K562 (cell line): ENCODE measurements around the gene LRFN2. TPM values are rescaled to one million over a fixed set of nuclear protein-coding genes. Genes with fewer than 3 reads are reported as not detected.

ENCODE experiments used
- ATAC-seq: fragments of 200-7000 bp; cut with Tn5 transposase; 3 replicates; pipeline ENCODE4 v1.9.1; 2020; ENCODE audit warnings: moderate library complexity
- BruUV-seq: library from RNA; stranded (reverse); fragments of 400-500 nt; replicated peaks from 2 replicates; lab custom pipeline; 2021; lab: Mats Ljungman, UMichigan
- CTCF ChIA-PET: fragments of 300-600 bp; formaldehyde crosslinking; extraction: SDS; loops from one replicate; lab custom pipeline; 2021; ENCODE audit warnings: low intra/inter-chr PET ratio; lab: Yijun Ruan, JAX
- POLR2A ChIA-PET: fragments of 300-600, 350-650 bp; sonication (Branson Sonifier 250); formaldehyde crosslinking; extraction: SDS; loops from one replicate; lab custom pipeline; 2021; ENCODE audit warnings: antibody characterized with exemption, inconsistent platforms; lab: Yijun Ruan, JAX
- DNase-seq, 4 experiments: peaks; one replicate each; pipeline versions ENCODE4 v3.0.0 to v3.0.0-alpha.2; 2011 to 2018; ENCODE audit warnings: low spot score in 3 of 4, mixed read lengths in 3 of 4; ENCODE audit errors: extremely low read depth in 1 of 4
- FAIRE-seq: peaks from 2 replicates; lab custom pipeline; 2011; peaks lifted over from hg19 to GRCh38; lab: Jason Lieb, UNC
- H2AFZ ChIP-seq: 2 replicates; pipeline ENCODE4 v1.6.0; 2011; ENCODE audit warnings: low read depth, low read length, control low read depth, inconsistent platforms
- H3K27ac ChIP-seq: fragments of 200-600 bp; 3 replicates; pipeline ENCODE4 v1.8.0; 2011; ENCODE audit warnings: low read depth, mild to moderate bottlenecking, control low read depth, inconsistent platforms, low read length, moderate library complexity, mixed read lengths; ENCODE audit errors: extremely low read depth
- H3K27me3 ChIP-seq, 2 experiments: fragments of 300-600 bp in 1 of 2; 2 replicates in 1 of 2; 3 replicates in 1 of 2; pipeline versions ENCODE4 v1.6.0 to v1.8.0; 2011; ENCODE audit warnings: inconsistent platforms in 2 of 2, low read length in 2 of 2, mild to moderate bottlenecking in 1 of 2, mixed read lengths in 1 of 2, moderate library complexity in 1 of 2; ENCODE audit not compliant: control insufficient read depth in 2 of 2, insufficient read depth in 2 of 2
- H3K36me3 ChIP-seq: fragments of 300-600 bp; 3 replicates; pipeline ENCODE4 v1.8.0; 2011; ENCODE audit warnings: mild to moderate bottlenecking, low read length, inconsistent platforms; ENCODE audit not compliant: control insufficient read depth, insufficient read depth
- H3K4me1 ChIP-seq, 2 experiments: fragments of 200-600 bp in 1 of 2; replicated peaks in 1 of 2; 2 replicates in 1 of 2; 3 replicates in 1 of 2; pipeline versions ENCODE4 v1.5.1 to v1.8.0; 2011; ENCODE audit warnings: inconsistent platforms in 2 of 2, low read length in 2 of 2, mild to moderate bottlenecking in 1 of 2, mixed read lengths in 1 of 2, moderate library complexity in 1 of 2; ENCODE audit not compliant: control insufficient read depth in 2 of 2, insufficient read depth in 2 of 2
- H3K4me2 ChIP-seq: 2 replicates; pipeline ENCODE4 v1.6.1; 2011; ENCODE audit warnings: low read length, control low read depth, inconsistent platforms, mixed read lengths; ENCODE audit not compliant: insufficient read depth
- H3K4me3 ChIP-seq: fragments of 200-600 bp; sonication (generic), shearing (Covaris generic); 2 replicates; pipeline ENCODE4 v1.5.1; 2016; ENCODE audit warnings: control low read depth, inconsistent platforms
- H3K79me2 ChIP-seq: fragments of 200-600 bp; 3 replicates; pipeline ENCODE4 v1.8.0; 2011; ENCODE audit warnings: low read length, inconsistent platforms; ENCODE audit not compliant: control insufficient read depth, insufficient read depth
- H3K9ac ChIP-seq, 2 experiments: 2 replicates each; pipeline versions ENCODE4 v1.6.0 to v1.6.1; 2011; ENCODE audit warnings: low read depth in 2 of 2, low read length in 2 of 2, control low read depth in 1 of 2, inconsistent platforms in 1 of 2, mild to moderate bottlenecking in 1 of 2, mixed read lengths in 1 of 2; ENCODE audit not compliant: insufficient read depth in 1 of 2
- H3K9me1 ChIP-seq: one replicate; pipeline ENCODE4 v1.6.0; 2011; ENCODE audit warnings: inconsistent platforms, mild to moderate bottlenecking, low read length, moderate library complexity; ENCODE audit not compliant: control insufficient read depth, insufficient read depth
- H3K9me3 ChIP-seq: replicated peaks from 2 replicates; pipeline ENCODE4 v1.5.1; 2011; ENCODE audit warnings: low read depth, low read length, inconsistent platforms; ENCODE audit not compliant: control insufficient read depth, insufficient read depth
- H4K20me1 ChIP-seq: replicated peaks from 2 replicates; pipeline ENCODE4 v1.6.1; 2011; ENCODE audit warnings: low read length, inconsistent platforms, mixed read lengths; ENCODE audit not compliant: control insufficient read depth, insufficient read depth
- BCOR ChIP-seq: fragments of 450-650 bp; IDR thresholded peaks from 2 replicates; pipeline ENCODE4 v1.6.1; 2016
- HES1 ChIP-seq: fragments of 450-650 bp; IDR thresholded peaks from 2 replicates; pipeline ENCODE4 v1.6.1; 2016; ENCODE audit warnings: low read depth, mild to moderate bottlenecking, moderate library complexity
- KDM1A ChIP-seq, 2 experiments: fragments of 450-650 bp; IDR thresholded peaks; 2 replicates each; pipeline ENCODE4 v1.6.1; 2016; ENCODE audit warnings: mild to moderate bottlenecking in 2 of 2
- NELFE ChIP-seq: IDR thresholded peaks from 2 replicates; pipeline ENCODE4 v1.6.1; 2011; ENCODE audit warnings: mild to moderate bottlenecking; ENCODE audit not compliant: insufficient read depth, insufficient read length
- PCBP2 ChIP-seq: fragments of 200-400 bp; formaldehyde crosslinking; IDR thresholded peaks from 2 replicates; pipeline ENCODE4 v1.6.1; 2018; ENCODE audit warnings: low read length, low read depth, mild to moderate bottlenecking, moderate library complexity; ENCODE audit not compliant: poor library complexity, severe bottlenecking
- WGBS: fragments of 100-300 bp; shearing (Covaris generic); methylation state at CpG from one replicate; pipeline ENCODE4 v1.1.6; 2016; ENCODE audit warnings: low coverage, mixed read lengths; ENCODE audit not compliant: insufficient coverage; ENCODE audit errors: missing lambda C conversion rate; 5-methylcytosine and 5-hydroxymethylcytosine counted together
- in situ Hi-C: fragments of 300-500 bp; cut with MboI; formaldehyde crosslinking; loops from 4 replicates; pipeline ENCODE4 v1.15.0; 2018; ENCODE audit warnings: inconsistent platforms, mixed read lengths
- intact Hi-C: fragments of 100-400 bp; cut with micrococcal nuclease; formaldehyde crosslinking; loops from 2 replicates; pipeline ENCODE4 v1.14.2; 2022
- polyA plus RNA-seq, 8 experiments: library from polyadenylated mRNA; depleted of rRNA in 4 of 8; stranded (reverse) in 5 of 8; unstranded in 3 of 8; fragments of >200 nt; fragmentation: Nextera tagmentation in 2 of 8; fragmentation: Illumina TruSeq in 1 of 8; extraction: Ambion mirVana in 2 of 8; extraction: Trizol in 1 of 8; gene quantifications; 2 replicates each; pipeline versions ENCODE4 v1.2.1 to v1.2.3, GENCODE V29; 2011 to 2014; ENCODE audit warnings: inconsistent platforms in 1 of 8, missing spikeins in 1 of 8
- total RNA-seq, 7 experiments: library from RNA; depleted of rRNA in 6 of 7; stranded (reverse); fragments of >200 nt in 6 of 7; fragmentation: Illumina TruSeq in 2 of 7; extraction: Trizol in 2 of 7; gene quantifications; 2 replicates each; pipeline versions ENCODE4 v1.2.1 to v1.2.3, GENCODE V29; 2011 to 2021; ENCODE audit warnings: low replicate concordance in 1 of 7

Gene LRFN2
- total and polyA plus RNA-seq, 9 of the 15 experiments (the other 6 are each of a cell fraction or from before 2014, with no cell fraction given), result not detected

- no peak overlapping the region for H3K27ac ChIP-seq
- POLR2A ChIA-PET, result interaction anchor here (0.6 kb wide), 1 partner anchor 801 kb away, joined by 3 read pairs; no protein-coding TSS in a partner anchor
- no peak overlapping the region for H3K9ac ChIP-seq
- WGBS, result 0% methylated on average over 6 of the region's 6 CpGs
- H3K4me3 ChIP-seq, result no peak overlapping the region
- ATAC-seq (no peak), FAIRE-seq (no peak), DNase-seq (peak in 1 of 4 experiments; percentile 3)
- no peaks in the 10 kb centered on the region for H3K79me2 ChIP-seq
- CTCF ChIA-PET, result no interaction called here
- in situ Hi-C loops, result no loop called here
- intact Hi-C loops, result no loop called here
- H3K9me1 ChIP-seq, result no peaks in the 10 kb centered on the region
- no peak overlapping the region for H3K4me2 ChIP-seq
- no peak overlapping the region for H2AFZ ChIP-seq
- H3K4me1 ChIP-seq, result no peaks in the 10 kb centered on the region
- peaks cover 7% of the 10 kb centered on the region; the same call in 1 of the 2 replicates for H4K20me1 ChIP-seq
- TF ChIP-seq NELFE (no peak), KDM1A (IDR thresholded peaks at IDR 0.05) (no peak), HES1 (no peak), BCOR (no peak), PCBP2 (no peak)
- H3K27me3 ChIP-seq, result peaks cover 0 to 11% of the 10 kb centered on the region in 2 experiments; a peak in 2 of 5 replicates
- H3K9me3 ChIP-seq, result no peaks in the 10 kb centered on the region
- no peaks in the 10 kb centered on the region for H3K36me3 ChIP-seq
- no TSS peak for BruUV-seq
Measured at GRCh38 chr6:40353197-40353966, 233.8 kb downstream of the LRFN2 start.
